Retinal pigment epithelial cell (primary cell): Measurements from ENCODE around the gene MOGAT1.

Experiments
- DNase-seq: peaks from one replicate; pipeline ENCODE4 v3.0.0-alpha.2; 2010; ENCODE audit warnings: low read depth
- H3K4me3 ChIP-seq: 2 replicates; pipeline ENCODE4 v1.5.1; 2011; ENCODE audit warnings: mild to moderate bottlenecking, low read length, control low read depth, moderate library complexity
- CTCF ChIP-seq: conservative IDR thresholded peaks from 2 replicates; pipeline ENCODE4 v1.5.1; 2011; ENCODE audit warnings: low read depth, low read length, control low read depth, inconsistent platforms

The MOGAT1 gene

GRCh38 chr2:222671259-222672067 lies at the start of gene MOGAT1:
TSS of gene MOGAT1 (plus strand) at chr2:222671658. CDS start at chr2:222671786, 128 bp downstream.
- peak; percentile 18 for TF ChIP-seq CTCF
- no peak for DNase-seq
- H3K4me3 ChIP-seq: peak within 1 kb of the TSS; percentile 44

- no peak for TF ChIP-seq CTCF
- no peak overlapping the region for H3K4me3 ChIP-seq
- no peak for DNase-seq
Measured at GRCh38 chr2:222621893-222622292, 49.6 kb upstream of the MOGAT1 start.

- no peak for TF ChIP-seq CTCF
- no peak overlapping the region for H3K4me3 ChIP-seq
- DNase-seq: no peak
Measured at GRCh38 chr2:222622910-222623309, 48.5 kb upstream of the MOGAT1 start.

GRCh38 chr2:222623756-222624309 lies 47.6 kb upstream of the MOGAT1 start:
- no peak for TF ChIP-seq CTCF
- DNase-seq: no peak
- no peak overlapping the region for H3K4me3 ChIP-seq

GRCh38 chr2:222627764-222628163 lies 43.7 kb upstream of the MOGAT1 start:
- H3K4me3 ChIP-seq: no peak overlapping the region
- no peak for DNase-seq
- TF ChIP-seq CTCF: no peak

GRCh38 chr2:222635295-222635694 lies 36.2 kb upstream of the MOGAT1 start:
- no peak overlapping the region for H3K4me3 ChIP-seq
- TF ChIP-seq CTCF: no peak
- DNase-seq: no peak

- no peak overlapping the region for H3K4me3 ChIP-seq
- no peak for TF ChIP-seq CTCF
Measured at GRCh38 chr2:222637067-222637466, 34.4 kb upstream of the MOGAT1 start.

More at GRCh38 chr2:222637067-222637466, 34.4 kb upstream of the MOGAT1 start:
- no peak for DNase-seq
